RWPE2 (cell line): ENCODE results near the gene WDHD1.

Source experiments
- ATAC-seq: fragments of 200-7000 bp; cut with Tn5 transposase; 3 replicates; pipeline ENCODE4 v1.9.1; 2021; ENCODE audit warnings: low read depth
- DNase-seq: peaks from one replicate; pipeline ENCODE4 v3.0.0-alpha.2; 2020; ENCODE audit warnings: low spot score
- H3K27ac ChIP-seq: fragments of 450-650 bp; 2 replicates; pipeline ENCODE4 v1.5.1; 2017; ENCODE audit warnings: mild to moderate bottlenecking; ENCODE audit not compliant: poor library complexity, severe bottlenecking
- H3K27me3 ChIP-seq: fragments of 250-450 bp; sonication (Bioruptor Pico); 2 replicates; pipeline ENCODE4 v1.5.1; 2021; ENCODE audit warnings: mild to moderate bottlenecking, moderate library complexity; ENCODE audit not compliant: insufficient read depth, poor library complexity, severe bottlenecking
- H3K36me3 ChIP-seq: fragments of 250-450 bp; sonication (Bioruptor Pico); 2 replicates; pipeline ENCODE4 v1.5.1; 2020; ENCODE audit warnings: low read depth, mild to moderate bottlenecking, moderate library complexity
- H3K4me1 ChIP-seq: fragments of 250-450 bp; sonication (Bioruptor Pico); 2 replicates; pipeline ENCODE4 v1.5.1; 2021; ENCODE audit warnings: mild to moderate bottlenecking, moderate library complexity; ENCODE audit not compliant: insufficient read depth, poor library complexity, severe bottlenecking
- H3K4me3 ChIP-seq: fragments of 250-450 bp; sonication (Bioruptor Pico); 2 replicates; pipeline ENCODE4 v1.5.1; 2021; ENCODE audit warnings: mild to moderate bottlenecking, moderate library complexity; ENCODE audit not compliant: severe bottlenecking
- H3K9me3 ChIP-seq: fragments of 250-450 bp; sonication (Bioruptor Pico); 2 replicates; pipeline ENCODE4 v1.5.1; 2021; ENCODE audit warnings: mild to moderate bottlenecking, moderate library complexity; ENCODE audit not compliant: severe bottlenecking
- TF ChIP-seq, protein P1 (sequence below): fragments of 450-650 bp; IDR thresholded peaks from one replicate; pipeline ENCODE4 v1.5.1; 2017; ENCODE audit warnings: mild to moderate bottlenecking, moderate library complexity; ENCODE audit not compliant: poor library complexity, severe bottlenecking

WDHD1 gene

DNA sequence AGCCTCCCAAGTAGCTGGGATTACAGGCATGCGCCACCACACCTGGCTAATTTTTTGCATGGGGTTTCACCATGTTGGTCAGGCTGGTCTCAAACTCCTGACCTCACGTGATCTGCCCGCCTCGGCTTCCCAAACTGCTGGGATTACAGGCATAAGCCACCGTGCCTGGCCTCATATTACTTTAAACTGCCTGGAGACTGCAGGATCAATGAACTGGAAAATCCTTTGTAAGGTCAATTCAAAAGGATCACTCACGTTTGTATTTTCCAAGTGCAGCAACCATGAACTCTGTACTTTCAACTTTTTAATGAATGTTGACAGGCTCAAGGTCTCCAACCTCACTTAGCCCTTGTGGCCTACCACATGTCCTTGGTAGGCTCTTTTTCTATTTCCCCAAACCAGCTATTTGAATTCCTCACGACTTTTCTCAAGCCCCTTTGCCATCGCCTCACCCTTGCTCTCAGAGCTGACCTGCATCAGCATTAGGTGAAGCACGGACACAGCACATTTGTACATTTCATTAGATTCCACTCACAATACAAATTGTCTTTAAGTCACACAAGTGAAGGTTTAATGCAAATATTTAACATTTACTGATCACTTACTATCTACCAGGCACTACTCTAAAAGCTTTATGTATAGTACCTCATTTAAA lies 82.0 kb downstream of the WDHD1 start:
- no peaks in the 10 kb centered on the region for H3K4me1 ChIP-seq
- no peak for ATAC-seq
- no peaks in the 10 kb centered on the region for H3K27me3 ChIP-seq
- peaks cover 63% of the 10 kb centered on the region for H3K36me3 ChIP-seq
- H3K9me3 ChIP-seq = no peaks in the 10 kb centered on the region
- no peak overlapping the region for H3K4me3 ChIP-seq
- no peak overlapping the region for H3K27ac ChIP-seq
- TF ChIP-seq, protein P1, sequence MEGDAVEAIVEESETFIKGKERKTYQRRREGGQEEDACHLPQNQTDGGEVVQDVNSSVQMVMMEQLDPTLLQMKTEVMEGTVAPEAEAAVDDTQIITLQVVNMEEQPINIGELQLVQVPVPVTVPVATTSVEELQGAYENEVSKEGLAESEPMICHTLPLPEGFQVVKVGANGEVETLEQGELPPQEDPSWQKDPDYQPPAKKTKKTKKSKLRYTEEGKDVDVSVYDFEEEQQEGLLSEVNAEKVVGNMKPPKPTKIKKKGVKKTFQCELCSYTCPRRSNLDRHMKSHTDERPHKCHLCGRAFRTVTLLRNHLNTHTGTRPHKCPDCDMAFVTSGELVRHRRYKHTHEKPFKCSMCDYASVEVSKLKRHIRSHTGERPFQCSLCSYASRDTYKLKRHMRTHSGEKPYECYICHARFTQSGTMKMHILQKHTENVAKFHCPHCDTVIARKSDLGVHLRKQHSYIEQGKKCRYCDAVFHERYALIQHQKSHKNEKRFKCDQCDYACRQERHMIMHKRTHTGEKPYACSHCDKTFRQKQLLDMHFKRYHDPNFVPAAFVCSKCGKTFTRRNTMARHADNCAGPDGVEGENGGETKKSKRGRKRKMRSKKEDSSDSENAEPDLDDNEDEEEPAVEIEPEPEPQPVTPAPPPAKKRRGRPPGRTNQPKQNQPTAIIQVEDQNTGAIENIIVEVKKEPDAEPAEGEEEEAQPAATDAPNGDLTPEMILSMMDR = no peak
- DNase-seq = no peak

DNA sequence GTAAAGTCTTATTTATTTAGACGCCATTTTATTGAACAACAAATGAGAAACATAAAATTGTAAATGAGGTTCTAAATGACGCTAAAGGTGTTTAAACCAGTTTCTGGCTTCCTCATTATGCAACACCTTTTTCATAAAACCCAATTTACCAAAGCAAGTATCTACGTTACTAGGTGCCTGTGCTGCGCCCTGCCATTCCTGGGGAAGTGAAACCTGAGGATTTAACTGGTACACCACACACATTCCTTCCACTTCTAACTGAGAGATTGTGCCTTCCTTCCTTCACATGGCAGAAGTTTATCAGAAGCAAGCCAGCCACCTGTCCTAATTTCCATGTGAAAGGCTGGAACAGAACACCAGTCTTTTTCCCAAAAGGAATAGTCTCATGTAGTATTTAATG lies 84.0 kb downstream of the WDHD1 start:
- no peak overlapping the region for H3K27ac ChIP-seq
- peaks cover 68% of the 10 kb centered on the region for H3K36me3 ChIP-seq
- no peak for ATAC-seq

DNA sequence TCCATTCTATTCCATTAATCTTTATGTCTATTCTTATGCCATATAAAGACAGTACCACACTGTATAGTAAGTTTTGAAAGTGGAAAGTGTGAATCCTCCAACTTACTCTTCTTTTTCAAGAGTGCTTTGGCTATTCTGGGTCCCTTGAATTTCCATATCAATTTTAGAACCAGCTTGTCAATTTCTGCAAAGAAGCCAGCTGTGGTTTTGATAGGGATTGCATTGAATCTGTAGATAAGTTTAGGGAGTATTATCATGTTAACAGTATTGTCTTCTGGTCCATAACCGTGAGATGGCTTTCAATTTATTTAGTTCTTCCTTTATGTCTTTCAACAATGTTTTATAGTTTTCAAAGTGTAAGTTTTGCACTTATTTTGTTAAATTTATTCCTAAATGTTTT lies 90.1 kb downstream of the WDHD1 start:
- DNase-seq (no peak), ATAC-seq (no peak)
- no peaks in the 10 kb centered on the region for H3K27me3 ChIP-seq
- no peak overlapping the region for H3K4me3 ChIP-seq
- no peaks in the 10 kb centered on the region for H3K4me1 ChIP-seq
- no peak overlapping the region for H3K27ac ChIP-seq
- peaks cover 33% of the 10 kb centered on the region for H3K36me3 ChIP-seq
- TF ChIP-seq, protein P1 = no peak
- H3K9me3 ChIP-seq = no peaks in the 10 kb centered on the region

More for the DNA sequence above, 84.0 kb downstream of the WDHD1 start:
- no peak for DNase-seq
- H3K27me3 ChIP-seq = no peaks in the 10 kb centered on the region
- no peaks in the 10 kb centered on the region for H3K4me1 ChIP-seq
- TF ChIP-seq, protein P1 = no peak
- no peak overlapping the region for H3K4me3 ChIP-seq
- H3K9me3 ChIP-seq = no peaks in the 10 kb centered on the region

DNA sequence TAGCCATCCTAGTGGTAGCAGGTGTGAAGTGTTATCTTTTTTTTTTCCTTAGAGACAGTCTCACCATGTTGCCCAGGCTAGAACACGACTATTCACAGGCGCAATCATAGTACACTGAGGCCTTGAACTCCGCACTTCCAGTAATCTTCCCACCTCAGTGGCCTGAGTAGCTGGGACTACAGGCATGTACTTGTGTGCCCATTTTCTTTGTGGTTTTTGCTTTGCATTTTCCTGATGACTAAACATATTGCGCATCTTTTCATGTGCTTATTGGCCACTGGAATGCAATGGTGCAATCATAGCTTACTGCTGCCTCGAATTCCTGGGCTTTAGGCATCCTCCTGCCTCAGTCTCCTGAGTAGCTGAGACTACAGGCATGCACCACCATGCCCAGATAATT lies 90.9 kb downstream of the WDHD1 start:
- no peaks in the 10 kb centered on the region for H3K9me3 ChIP-seq
- H3K27me3 ChIP-seq = no peaks in the 10 kb centered on the region
- peaks cover 24% of the 10 kb centered on the region for H3K36me3 ChIP-seq
- DNase-seq (no peak), ATAC-seq (peak; percentile 55; the same call in 1 of the 3 replicates)
- no peaks in the 10 kb centered on the region for H3K4me1 ChIP-seq
- H3K4me3 ChIP-seq = no peak overlapping the region
- TF ChIP-seq, protein P1 = no peak
- H3K27ac ChIP-seq = no peak overlapping the region

DNA sequence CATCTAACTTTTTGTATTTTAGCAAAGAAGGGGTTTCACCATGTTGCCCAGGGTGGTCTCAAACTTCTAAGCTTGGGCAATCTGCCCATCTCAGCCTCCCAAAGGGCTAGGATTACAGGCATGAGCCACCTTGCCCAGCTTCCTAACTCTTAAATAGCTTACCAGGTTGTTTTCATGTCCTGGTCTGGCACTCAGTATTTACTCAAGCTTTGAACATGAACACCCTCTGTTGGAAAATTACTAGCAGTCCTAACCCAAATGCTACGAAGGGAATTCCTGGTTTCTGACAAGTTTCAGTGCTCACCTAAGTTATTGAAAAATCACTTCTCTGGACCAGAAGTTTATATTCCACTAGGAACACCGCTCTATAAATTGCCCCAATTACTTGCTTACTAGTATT lies 91.8 kb downstream of the WDHD1 start:
- H3K4me1 ChIP-seq = no peaks in the 10 kb centered on the region
- peaks cover 15% of the 10 kb centered on the region for H3K36me3 ChIP-seq
- no peak overlapping the region for H3K4me3 ChIP-seq
- H3K27me3 ChIP-seq = no peaks in the 10 kb centered on the region
- ATAC-seq = no peak
- H3K9me3 ChIP-seq = no peaks in the 10 kb centered on the region
- DNase-seq = no peak
- TF ChIP-seq, protein P1 = no peak
- no peak overlapping the region for H3K27ac ChIP-seq
